HL-60 (cell line): ENCODE measurements around the gene SLC16A11.

Experiments
- GABPA ChIP-seq: IDR thresholded peaks from 2 replicates; pipeline ENCODE4 v1.6.1; 2012; ENCODE audit warnings: low read depth
- POLR2AphosphoS5 ChIP-seq: IDR thresholded peaks from 2 replicates; pipeline ENCODE4 v1.6.1; 2012; ENCODE audit warnings: low read depth
- TF ChIP-seq, protein P1 (sequence below): IDR thresholded peaks from one replicate; pipeline ENCODE4 v1.5.1; 2011; ENCODE audit warnings: low read length, control low read depth, inconsistent platforms; ENCODE audit not compliant: insufficient read depth
- TF ChIP-seq, protein P2 (sequence below): IDR thresholded peaks from 2 replicates; pipeline ENCODE4 v1.6.1; 2012; ENCODE audit warnings: low read depth; ENCODE audit not compliant: insufficient replicate concordance

DNA sequence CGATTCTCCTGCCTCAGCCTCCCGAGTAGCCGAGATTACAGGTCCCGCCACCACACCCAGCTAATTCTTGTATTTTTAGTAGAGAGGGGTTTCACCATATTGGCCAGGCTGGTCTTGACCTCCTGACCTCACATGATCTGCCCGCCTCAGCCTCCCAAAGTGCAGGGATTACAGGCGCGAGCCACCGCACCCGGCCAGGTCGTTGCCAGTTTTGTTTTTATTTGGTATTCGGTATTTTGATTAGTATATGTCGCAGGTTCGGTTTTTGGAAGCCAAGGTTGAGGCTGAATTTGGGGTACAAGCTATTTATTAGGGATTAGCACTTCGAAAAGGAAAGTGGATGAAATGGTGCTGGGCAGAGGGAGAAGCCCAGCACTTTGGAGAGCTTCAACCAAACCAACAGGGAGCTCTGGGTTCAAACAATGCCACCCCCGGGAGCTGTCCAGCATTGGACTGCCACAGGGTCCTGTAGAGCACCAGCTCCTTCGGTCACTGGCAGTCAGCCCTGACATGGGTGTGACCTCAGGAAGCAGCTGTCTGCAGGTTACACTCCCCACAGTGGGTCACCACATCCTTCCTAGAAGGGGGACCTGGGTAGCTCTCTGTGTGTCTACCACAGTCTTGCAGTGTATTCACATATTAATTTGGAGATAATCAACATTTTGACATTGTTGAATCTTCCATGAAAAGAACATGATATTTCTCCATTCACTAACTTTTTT is 37.6 kb upstream of the SLC16A11 start:
- TF ChIP-seq, protein P1, sequence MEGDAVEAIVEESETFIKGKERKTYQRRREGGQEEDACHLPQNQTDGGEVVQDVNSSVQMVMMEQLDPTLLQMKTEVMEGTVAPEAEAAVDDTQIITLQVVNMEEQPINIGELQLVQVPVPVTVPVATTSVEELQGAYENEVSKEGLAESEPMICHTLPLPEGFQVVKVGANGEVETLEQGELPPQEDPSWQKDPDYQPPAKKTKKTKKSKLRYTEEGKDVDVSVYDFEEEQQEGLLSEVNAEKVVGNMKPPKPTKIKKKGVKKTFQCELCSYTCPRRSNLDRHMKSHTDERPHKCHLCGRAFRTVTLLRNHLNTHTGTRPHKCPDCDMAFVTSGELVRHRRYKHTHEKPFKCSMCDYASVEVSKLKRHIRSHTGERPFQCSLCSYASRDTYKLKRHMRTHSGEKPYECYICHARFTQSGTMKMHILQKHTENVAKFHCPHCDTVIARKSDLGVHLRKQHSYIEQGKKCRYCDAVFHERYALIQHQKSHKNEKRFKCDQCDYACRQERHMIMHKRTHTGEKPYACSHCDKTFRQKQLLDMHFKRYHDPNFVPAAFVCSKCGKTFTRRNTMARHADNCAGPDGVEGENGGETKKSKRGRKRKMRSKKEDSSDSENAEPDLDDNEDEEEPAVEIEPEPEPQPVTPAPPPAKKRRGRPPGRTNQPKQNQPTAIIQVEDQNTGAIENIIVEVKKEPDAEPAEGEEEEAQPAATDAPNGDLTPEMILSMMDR, result no peak
- TF ChIP-seq POLR2AphosphoS5 (no peak), GABPA (no peak)
- TF ChIP-seq, protein P2, sequence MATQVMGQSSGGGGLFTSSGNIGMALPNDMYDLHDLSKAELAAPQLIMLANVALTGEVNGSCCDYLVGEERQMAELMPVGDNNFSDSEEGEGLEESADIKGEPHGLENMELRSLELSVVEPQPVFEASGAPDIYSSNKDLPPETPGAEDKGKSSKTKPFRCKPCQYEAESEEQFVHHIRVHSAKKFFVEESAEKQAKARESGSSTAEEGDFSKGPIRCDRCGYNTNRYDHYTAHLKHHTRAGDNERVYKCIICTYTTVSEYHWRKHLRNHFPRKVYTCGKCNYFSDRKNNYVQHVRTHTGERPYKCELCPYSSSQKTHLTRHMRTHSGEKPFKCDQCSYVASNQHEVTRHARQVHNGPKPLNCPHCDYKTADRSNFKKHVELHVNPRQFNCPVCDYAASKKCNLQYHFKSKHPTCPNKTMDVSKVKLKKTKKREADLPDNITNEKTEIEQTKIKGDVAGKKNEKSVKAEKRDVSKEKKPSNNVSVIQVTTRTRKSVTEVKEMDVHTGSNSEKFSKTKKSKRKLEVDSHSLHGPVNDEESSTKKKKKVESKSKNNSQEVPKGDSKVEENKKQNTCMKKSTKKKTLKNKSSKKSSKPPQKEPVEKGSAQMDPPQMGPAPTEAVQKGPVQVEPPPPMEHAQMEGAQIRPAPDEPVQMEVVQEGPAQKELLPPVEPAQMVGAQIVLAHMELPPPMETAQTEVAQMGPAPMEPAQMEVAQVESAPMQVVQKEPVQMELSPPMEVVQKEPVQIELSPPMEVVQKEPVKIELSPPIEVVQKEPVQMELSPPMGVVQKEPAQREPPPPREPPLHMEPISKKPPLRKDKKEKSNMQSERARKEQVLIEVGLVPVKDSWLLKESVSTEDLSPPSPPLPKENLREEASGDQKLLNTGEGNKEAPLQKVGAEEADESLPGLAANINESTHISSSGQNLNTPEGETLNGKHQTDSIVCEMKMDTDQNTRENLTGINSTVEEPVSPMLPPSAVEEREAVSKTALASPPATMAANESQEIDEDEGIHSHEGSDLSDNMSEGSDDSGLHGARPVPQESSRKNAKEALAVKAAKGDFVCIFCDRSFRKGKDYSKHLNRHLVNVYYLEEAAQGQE, result peak; percentile 88
